CD4-positive, alpha-beta T cell (primary cell): ENCODE measurements around the gene PMM2. TPM values are rescaled to one million over a fixed set of nuclear protein-coding genes. Genes with fewer than 3 reads are reported as not detected.

Source experiments
- ATAC-seq: fragments of 200-7000 bp; cut with Tn5 transposase; one replicate; pipeline ENCODE4 v1.10.0; 2022; ENCODE audit warnings: mild to moderate bottlenecking; ENCODE audit not compliant: poor library complexity
- CTCF ChIA-PET: fragments of 350-600 bp; sonication (Branson Sonifier 250); formaldehyde crosslinking; loops from one replicate; lab custom pipeline; 2021; ENCODE audit warnings: antibody characterized with exemption, inconsistent platforms; lab: Charles Lee
- POLR2A ChIA-PET: fragments of 350-600 bp; sonication (Branson Sonifier 250); formaldehyde crosslinking; loops from one replicate; lab custom pipeline; 2021; ENCODE audit warnings: antibody characterized with exemption, inconsistent platforms; lab: Charles Lee
- DNase-seq, 14 experiments: peaks; one replicate each; pipeline ENCODE4 v3.0.0-alpha.2; 2013 to 2020; ENCODE audit warnings: mixed read lengths in 2 of 14
- H3K27ac ChIP-seq, 2 donors: one replicate each; pipeline versions ENCODE4 v1.5.1 to v1.7.0; 2013; ENCODE audit warnings: low read length in 2 of 2, low read depth in 1 of 2, mild to moderate bottlenecking in 1 of 2
- H3K27me3 ChIP-seq, 2 experiments: 1 replicate in 1 of 2; 2 replicates in 1 of 2; pipeline versions ENCODE4 v1.6.1 to v1.7.0; 2013; ENCODE audit warnings: low read length in 2 of 2, control low read depth in 1 of 2, mild to moderate bottlenecking in 1 of 2, moderate library complexity in 1 of 2; ENCODE audit not compliant: insufficient read depth in 2 of 2, control insufficient read depth in 1 of 2
- H3K36me3 ChIP-seq: one replicate; pipeline ENCODE4 v1.6.1; 2013; ENCODE audit warnings: low read length, control low read depth; ENCODE audit not compliant: insufficient read depth
- H3K4me1 ChIP-seq: one replicate; pipeline ENCODE4 v1.6.1; 2013; ENCODE audit warnings: low read length, control low read depth; ENCODE audit not compliant: insufficient read depth
- H3K4me3 ChIP-seq: one replicate; pipeline ENCODE4 v1.5.1; 2013; ENCODE audit warnings: mild to moderate bottlenecking, low read length, moderate library complexity
- H3K9me3 ChIP-seq, 2 experiments: 1 replicate in 1 of 2; 2 replicates in 1 of 2; pipeline versions ENCODE4 v1.6.1 to v1.7.0; 2013; ENCODE audit warnings: low read length in 2 of 2, mild to moderate bottlenecking in 2 of 2, control low read depth in 1 of 2, moderate library complexity in 1 of 2; ENCODE audit not compliant: control insufficient read depth in 1 of 2, insufficient read depth in 1 of 2
- H3K27ac Mint-ChIP-seq: one replicate; pipeline ENCODE4 v1.8.0; 2020; ENCODE audit warnings: mixed read lengths
- H3K27me3 Mint-ChIP-seq: one replicate; pipeline ENCODE4 v1.8.0; 2021; ENCODE audit warnings: mixed read lengths
- H3K36me3 Mint-ChIP-seq: one replicate; pipeline ENCODE4 v1.8.0; 2021; ENCODE audit warnings: low read depth, mixed read lengths
- H3K4me1 Mint-ChIP-seq: one replicate; pipeline ENCODE4 v1.8.0; 2021; ENCODE audit warnings: low read depth, mixed read lengths
- H3K4me3 Mint-ChIP-seq: one replicate; pipeline ENCODE4 v1.8.0; 2020; ENCODE audit warnings: mild to moderate bottlenecking, mixed read lengths
- H3K9me3 Mint-ChIP-seq: one replicate; pipeline ENCODE4 v1.8.0; 2020; ENCODE audit warnings: mixed read lengths
- intact Hi-C, 2 experiments: fragments of 100-400 bp; cut with DNase I in 1 of 2; cut with micrococcal nuclease in 1 of 2; formaldehyde crosslinking; loops; one replicate each; pipeline versions ENCODE4 v1.15.1 to v1.9.0; 2023 to 2025; cut with DNase I, micrococcal nuclease
- total RNA-seq, 174 experiments: library from RNA in 2 of 174; stranded (reverse) in 2 of 174; gene quantifications; one replicate each; pipeline ENCODE4 v1.2.3 and lab custom pipeline; 2021 to 2026
- TF ChIP-seq, protein P1 (sequence below): fragments of 200-600 bp; IDR thresholded peaks from one replicate; pipeline ENCODE4 v1.8.0; 2022; ENCODE audit warnings: antibody characterized with exemption, mild to moderate bottlenecking

PMM2 gene
- total RNA-seq, 2 experiments from 2014 or later = 24.2 to 27.0 TPM

DNA sequence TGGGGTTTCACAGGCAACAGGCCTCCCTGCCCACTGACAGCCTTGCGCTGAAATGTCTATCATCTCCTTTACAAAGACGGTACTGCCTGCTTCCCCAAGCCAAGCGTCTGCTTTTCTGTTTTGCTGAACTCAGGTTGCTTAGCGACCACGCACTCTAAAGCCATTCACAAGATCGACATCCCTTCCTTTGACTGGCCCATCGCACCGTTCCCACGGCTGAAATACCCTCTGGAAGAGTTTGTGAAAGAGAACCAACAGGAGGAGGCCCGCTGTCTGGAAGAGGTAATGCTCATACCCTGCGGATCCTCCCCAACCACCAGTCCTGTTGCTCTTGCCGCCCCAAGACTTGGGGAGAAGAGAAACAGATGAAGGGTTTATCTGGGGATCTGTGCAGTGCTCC, 28.9 kb upstream of the PMM2 start:
- DNase-seq (no peak), ATAC-seq (no peak)
- Mint-ChIP-seq H3K4me1 (no peaks in the 10 kb centered on the region), H3K27ac (no peak overlapping the region), H3K9me3 (no peaks in the 10 kb centered on the region), H3K4me3 (no peak overlapping the region), H3K36me3 (peaks cover 42% of the 10 kb centered on the region), H3K27me3 (no peaks in the 10 kb centered on the region)
- Histone ChIP-seq H3K4me1 (no peaks in the 10 kb centered on the region), H3K27me3 (no peaks in the 10 kb centered on the region), H3K4me3 (no peak overlapping the region), H3K27ac (no peak overlapping the region), H3K9me3 (no peaks in the 10 kb centered on the region), H3K36me3 (peaks cover 4% of the 10 kb centered on the region)
- TF ChIP-seq, protein P1, sequence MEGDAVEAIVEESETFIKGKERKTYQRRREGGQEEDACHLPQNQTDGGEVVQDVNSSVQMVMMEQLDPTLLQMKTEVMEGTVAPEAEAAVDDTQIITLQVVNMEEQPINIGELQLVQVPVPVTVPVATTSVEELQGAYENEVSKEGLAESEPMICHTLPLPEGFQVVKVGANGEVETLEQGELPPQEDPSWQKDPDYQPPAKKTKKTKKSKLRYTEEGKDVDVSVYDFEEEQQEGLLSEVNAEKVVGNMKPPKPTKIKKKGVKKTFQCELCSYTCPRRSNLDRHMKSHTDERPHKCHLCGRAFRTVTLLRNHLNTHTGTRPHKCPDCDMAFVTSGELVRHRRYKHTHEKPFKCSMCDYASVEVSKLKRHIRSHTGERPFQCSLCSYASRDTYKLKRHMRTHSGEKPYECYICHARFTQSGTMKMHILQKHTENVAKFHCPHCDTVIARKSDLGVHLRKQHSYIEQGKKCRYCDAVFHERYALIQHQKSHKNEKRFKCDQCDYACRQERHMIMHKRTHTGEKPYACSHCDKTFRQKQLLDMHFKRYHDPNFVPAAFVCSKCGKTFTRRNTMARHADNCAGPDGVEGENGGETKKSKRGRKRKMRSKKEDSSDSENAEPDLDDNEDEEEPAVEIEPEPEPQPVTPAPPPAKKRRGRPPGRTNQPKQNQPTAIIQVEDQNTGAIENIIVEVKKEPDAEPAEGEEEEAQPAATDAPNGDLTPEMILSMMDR = no peak
- ChIA-PET POLR2A (no interaction called here), CTCF (interaction anchor here (0.7 kb wide), 1 partner anchor 337 kb away, joined by 3 read pairs; no protein-coding TSS in a partner anchor)
- intact Hi-C loops = no loop called here

DNA sequence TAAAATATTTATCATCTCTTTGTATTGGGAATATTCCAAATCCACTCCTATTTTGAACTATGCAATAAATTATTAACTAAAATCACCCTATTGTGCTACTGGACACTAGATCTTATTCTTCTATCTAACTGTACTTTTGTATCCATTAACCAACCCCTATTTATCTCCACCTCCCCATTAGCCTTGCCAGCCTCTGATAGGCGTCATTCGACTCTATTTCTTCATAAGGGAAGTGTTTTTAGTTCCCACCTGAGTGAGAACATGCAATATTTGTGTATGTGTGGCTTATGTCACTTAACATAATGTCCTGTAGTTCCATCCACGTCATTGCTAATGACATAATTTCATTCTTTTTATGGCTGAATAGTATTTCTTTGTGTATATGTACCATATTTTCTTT, 24.1 kb upstream of the PMM2 start:
- DNase-seq (no peak), ATAC-seq (no peak)
- no peaks in the 10 kb centered on the region for H3K4me1 ChIP-seq
- H3K27me3 ChIP-seq = no peaks in the 10 kb centered on the region
- H3K4me3 ChIP-seq = no peak overlapping the region
- Mint-ChIP-seq H3K27me3 (no peaks in the 10 kb centered on the region), H3K4me3 (no peak overlapping the region), H3K4me1 (no peaks in the 10 kb centered on the region), H3K36me3 (peaks cover 67% of the 10 kb centered on the region), H3K27ac (no peak overlapping the region), H3K9me3 (no peaks in the 10 kb centered on the region)
- CTCF ChIA-PET = no interaction called here
- intact Hi-C loops = no loop called here
- H3K27ac ChIP-seq = no peak overlapping the region
- TF ChIP-seq, protein P1 = no peak
- POLR2A ChIA-PET = no interaction called here
- H3K9me3 ChIP-seq = peaks cover 0 to 11% of the 10 kb centered on the region in 2 experiments
- H3K36me3 ChIP-seq = peaks cover 20% of the 10 kb centered on the region

DNA sequence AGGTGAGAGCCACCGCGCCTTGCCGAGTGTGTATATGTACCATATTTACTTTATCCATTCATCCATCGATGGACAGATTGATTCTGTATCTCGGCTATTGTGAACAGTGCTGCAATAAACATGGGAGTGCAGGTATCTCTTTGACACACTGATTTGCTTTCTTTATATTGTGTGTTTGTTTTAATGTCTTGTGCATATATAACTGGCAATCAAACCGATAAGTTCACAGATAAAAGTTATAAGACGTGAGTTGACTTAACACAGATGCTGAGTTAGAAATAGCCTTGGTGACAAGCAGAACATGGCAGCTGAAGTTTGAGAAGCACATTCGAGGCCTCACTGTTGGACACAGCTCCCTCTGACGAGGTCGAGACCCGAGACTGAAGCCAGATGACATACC, 23.4 kb upstream of the PMM2 start:
- Mint-ChIP-seq H3K4me1 (no peaks in the 10 kb centered on the region), H3K9me3 (no peaks in the 10 kb centered on the region), H3K4me3 (no peak overlapping the region), H3K36me3 (peaks cover 62% of the 10 kb centered on the region), H3K27me3 (no peaks in the 10 kb centered on the region), H3K27ac (no peak overlapping the region)
- ATAC-seq = no peak
- H3K27me3 ChIP-seq = no peaks in the 10 kb centered on the region
- no peak overlapping the region for H3K27ac ChIP-seq
- no peaks in the 10 kb centered on the region for H3K4me1 ChIP-seq
- CTCF ChIA-PET = no interaction called here
- DNase-seq = no peak
- no peak overlapping the region for H3K4me3 ChIP-seq
- peaks cover 20% of the 10 kb centered on the region for H3K36me3 ChIP-seq
- H3K9me3 ChIP-seq = peaks cover 0 to 11% of the 10 kb centered on the region in 2 experiments
- POLR2A ChIA-PET = no interaction called here
- TF ChIP-seq, protein P1 = no peak
- intact Hi-C loops = no loop called here
